IPS-NIHi11 (cell line): Measurements from ENCODE around the gene RER1.

ENCODE experiments used
- DNase-seq: peaks from one replicate; pipeline ENCODE4 v3.0.0; 2012; ENCODE audit warnings: mixed read lengths, low spot score

The RER1 gene

GRCh38 chr1:2391041-2391930 lies at the start of gene RER1, which contains the start of gene MORN1:
Gene RER1, plus strand, starts transcription at chr1:2391841. Its CDS starts 3,950 bp downstream, at chr1:2395791.
Gene MORN1, minus strand, starts transcription at chr1:2391554. Its CDS starts 21 bp downstream, at chr1:2391533.
- peak; percentile 99 for DNase-seq

GRCh38 chr1:2342384-2343022 lies 49.1 kb upstream of the RER1 start:
- DNase-seq: no peak

GRCh38 chr1:2343023-2343935 lies 48.4 kb upstream of the RER1 start:
- no peak for DNase-seq

- DNase-seq: no peak
These were observed 47.4 kb upstream of the RER1 start for GRCh38 chr1:2344121-2344681.

- no peak for DNase-seq
These were observed 46.8 kb upstream of the RER1 start for GRCh38 chr1:2344744-2345296.

GRCh38 chr1:2345297-2346075 lies 46.2 kb upstream of the RER1 start:
- no peak for DNase-seq

GRCh38 chr1:2346691-2347408 lies 44.8 kb upstream of the RER1 start:
- no peak for DNase-seq

GRCh38 chr1:2347409-2347785 lies 44.2 kb upstream of the RER1 start:
- DNase-seq: no peak

- DNase-seq: no peak
These were observed 43.7 kb upstream of the RER1 start for GRCh38 chr1:2347896-2348295.

GRCh38 chr1:2348346-2349325 lies 43.0 kb upstream of the RER1 start:
- no peak for DNase-seq

- no peak for DNase-seq
These were observed 41.8 kb upstream of the RER1 start for GRCh38 chr1:2349806-2350205.

- DNase-seq: no peak
These were observed 41.1 kb upstream of the RER1 start for GRCh38 chr1:2350501-2350900.

- no peak for DNase-seq
These were observed 40.6 kb upstream of the RER1 start for GRCh38 chr1:2350911-2351655.

- no peak for DNase-seq
These were observed 39.9 kb upstream of the RER1 start for GRCh38 chr1:2351723-2352122.

GRCh38 chr1:2352341-2352896 lies 39.2 kb upstream of the RER1 start:
- no peak for DNase-seq

GRCh38 chr1:2352897-2353550 lies 38.6 kb upstream of the RER1 start:
- DNase-seq: no peak
